ENCODE data around the gene NPY4R2.
"Not testable (repeated sequence)": the region's sequence is repeated elsewhere in the genome, so short reads cannot be mapped to it uniquely, and the experiment has no call there.

DNA sequence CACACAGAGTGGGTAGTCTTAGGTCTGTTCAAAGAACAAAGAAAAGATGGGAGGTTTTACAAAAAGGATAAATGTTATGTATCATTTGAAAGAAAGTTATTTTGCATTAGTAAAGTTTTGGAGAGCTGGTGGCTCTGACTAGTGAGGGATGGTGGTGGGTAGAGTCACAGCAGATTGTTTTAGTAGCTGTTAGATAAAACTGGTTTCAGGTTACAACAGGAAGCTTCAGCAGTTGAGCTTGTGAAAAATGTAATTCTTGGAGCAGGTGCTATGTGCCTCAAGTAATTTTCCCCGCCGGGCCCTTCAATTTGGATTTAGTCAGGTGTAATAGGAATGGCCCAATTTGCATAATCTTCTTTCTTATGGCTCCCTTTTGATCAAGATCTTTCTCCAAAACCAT, 20.6 kb upstream of the NPY4R2 start:
- TF ChIP-seq, protein P1, sequence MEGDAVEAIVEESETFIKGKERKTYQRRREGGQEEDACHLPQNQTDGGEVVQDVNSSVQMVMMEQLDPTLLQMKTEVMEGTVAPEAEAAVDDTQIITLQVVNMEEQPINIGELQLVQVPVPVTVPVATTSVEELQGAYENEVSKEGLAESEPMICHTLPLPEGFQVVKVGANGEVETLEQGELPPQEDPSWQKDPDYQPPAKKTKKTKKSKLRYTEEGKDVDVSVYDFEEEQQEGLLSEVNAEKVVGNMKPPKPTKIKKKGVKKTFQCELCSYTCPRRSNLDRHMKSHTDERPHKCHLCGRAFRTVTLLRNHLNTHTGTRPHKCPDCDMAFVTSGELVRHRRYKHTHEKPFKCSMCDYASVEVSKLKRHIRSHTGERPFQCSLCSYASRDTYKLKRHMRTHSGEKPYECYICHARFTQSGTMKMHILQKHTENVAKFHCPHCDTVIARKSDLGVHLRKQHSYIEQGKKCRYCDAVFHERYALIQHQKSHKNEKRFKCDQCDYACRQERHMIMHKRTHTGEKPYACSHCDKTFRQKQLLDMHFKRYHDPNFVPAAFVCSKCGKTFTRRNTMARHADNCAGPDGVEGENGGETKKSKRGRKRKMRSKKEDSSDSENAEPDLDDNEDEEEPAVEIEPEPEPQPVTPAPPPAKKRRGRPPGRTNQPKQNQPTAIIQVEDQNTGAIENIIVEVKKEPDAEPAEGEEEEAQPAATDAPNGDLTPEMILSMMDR (IDR thresholded peaks at IDR 0.05): not testable (repeated sequence)
- TF ChIP-seq POLR2A (IDR thresholded peaks at IDR 0.05): not testable (repeated sequence)
